ENCODE results near the gene NOTCH4. TPM values are rescaled to one million over a fixed set of nuclear protein-coding genes. Genes with fewer than 3 reads are reported as not detected.
A peak's percentile ranks its signal among the peaks of the same experiment; 100 is the strongest.

The NOTCH4 gene
- total and polyA plus RNA-seq, 9 of the 15 experiments (the other 6 are each of a cell fraction or from before 2014, with no cell fraction given), result 0.24 to 4.3 (median 1.7) TPM

DNA sequence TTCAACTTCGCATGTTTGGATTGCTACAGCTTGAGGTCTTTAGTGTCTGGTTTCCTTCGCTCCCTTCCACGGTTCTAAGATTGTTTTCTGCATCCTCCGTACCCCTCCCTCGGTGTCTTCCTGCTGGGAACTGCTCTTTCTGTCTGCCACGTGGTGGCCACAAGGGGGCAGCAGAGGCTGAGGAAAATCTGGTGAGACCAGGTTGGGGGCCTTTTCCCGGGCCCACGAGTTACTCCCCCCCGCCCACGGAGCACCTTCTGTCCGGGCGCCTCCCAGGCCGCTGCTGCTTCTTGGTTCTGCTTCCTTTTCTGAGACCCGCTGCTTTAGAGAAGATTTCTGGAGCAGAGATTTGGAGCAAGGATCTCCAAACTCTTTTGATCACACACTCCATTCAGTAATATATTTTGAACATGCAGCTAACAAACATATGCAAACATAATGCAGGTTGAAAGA lies 21.1 kb upstream of the NOTCH4 start (continued):
- TF ChIP-seq, protein P1, sequence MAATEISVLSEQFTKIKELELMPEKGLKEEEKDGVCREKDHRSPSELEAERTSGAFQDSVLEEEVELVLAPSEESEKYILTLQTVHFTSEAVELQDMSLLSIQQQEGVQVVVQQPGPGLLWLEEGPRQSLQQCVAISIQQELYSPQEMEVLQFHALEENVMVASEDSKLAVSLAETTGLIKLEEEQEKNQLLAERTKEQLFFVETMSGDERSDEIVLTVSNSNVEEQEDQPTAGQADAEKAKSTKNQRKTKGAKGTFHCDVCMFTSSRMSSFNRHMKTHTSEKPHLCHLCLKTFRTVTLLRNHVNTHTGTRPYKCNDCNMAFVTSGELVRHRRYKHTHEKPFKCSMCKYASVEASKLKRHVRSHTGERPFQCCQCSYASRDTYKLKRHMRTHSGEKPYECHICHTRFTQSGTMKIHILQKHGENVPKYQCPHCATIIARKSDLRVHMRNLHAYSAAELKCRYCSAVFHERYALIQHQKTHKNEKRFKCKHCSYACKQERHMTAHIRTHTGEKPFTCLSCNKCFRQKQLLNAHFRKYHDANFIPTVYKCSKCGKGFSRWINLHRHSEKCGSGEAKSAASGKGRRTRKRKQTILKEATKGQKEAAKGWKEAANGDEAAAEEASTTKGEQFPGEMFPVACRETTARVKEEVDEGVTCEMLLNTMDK (IDR thresholded peaks at IDR 0.05; ENCODE audit: borderline replicate concordance, insufficient read depth, low read depth, low read length, poor library complexity, severe bottlenecking), result peak; percentile 45
- TF ChIP-seq HDAC1 (IDR thresholded peaks at IDR 0.05) (no peak), JUND (IDR thresholded peaks at IDR 0.05; ENCODE audit: borderline replicate concordance, low read depth, low read length) (peak; percentile 60), JUND (tag; IDR thresholded peaks at IDR 0.05; ENCODE audit: borderline replicate concordance, low read depth, low read length) (peak; percentile 26; the same call in 1 of the 3 replicates), BACH1 (tag; IDR thresholded peaks at IDR 0.05) (no peak), ETV5 (CRISPR knock-in tag; IDR thresholded peaks at IDR 0.05; ENCODE audit: low read depth) (no peak), TEAD1 (CRISPR knock-in tag; IDR thresholded peaks at IDR 0.05) (no peak), ZNF695 (CRISPR knock-in tag; IDR thresholded peaks at IDR 0.05) (no peak), NFE2 (IDR thresholded peaks at IDR 0.05; ENCODE audit: low read depth) (no peak), ZNF561 (CRISPR knock-in tag; conservative IDR thresholded peaks at IDR 0.05) (no peak), ZNF184 (CRISPR knock-in tag; IDR thresholded peaks at IDR 0.05) (no peak), THRAP3 (IDR thresholded peaks at IDR 0.05; ENCODE audit: borderline replicate concordance) (no peak), SIN3B (IDR thresholded peaks at IDR 0.05; ENCODE audit: low read depth) (no peak)
- TF ChIP-seq, protein P2, sequence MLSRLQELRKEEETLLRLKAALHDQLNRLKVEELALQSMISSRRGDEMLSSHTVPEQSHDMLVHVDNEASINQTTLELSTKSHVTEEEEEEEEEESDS (CRISPR knock-in tag; IDR thresholded peaks at IDR 0.05), result no peak
- TF ChIP-seq, protein P3, sequence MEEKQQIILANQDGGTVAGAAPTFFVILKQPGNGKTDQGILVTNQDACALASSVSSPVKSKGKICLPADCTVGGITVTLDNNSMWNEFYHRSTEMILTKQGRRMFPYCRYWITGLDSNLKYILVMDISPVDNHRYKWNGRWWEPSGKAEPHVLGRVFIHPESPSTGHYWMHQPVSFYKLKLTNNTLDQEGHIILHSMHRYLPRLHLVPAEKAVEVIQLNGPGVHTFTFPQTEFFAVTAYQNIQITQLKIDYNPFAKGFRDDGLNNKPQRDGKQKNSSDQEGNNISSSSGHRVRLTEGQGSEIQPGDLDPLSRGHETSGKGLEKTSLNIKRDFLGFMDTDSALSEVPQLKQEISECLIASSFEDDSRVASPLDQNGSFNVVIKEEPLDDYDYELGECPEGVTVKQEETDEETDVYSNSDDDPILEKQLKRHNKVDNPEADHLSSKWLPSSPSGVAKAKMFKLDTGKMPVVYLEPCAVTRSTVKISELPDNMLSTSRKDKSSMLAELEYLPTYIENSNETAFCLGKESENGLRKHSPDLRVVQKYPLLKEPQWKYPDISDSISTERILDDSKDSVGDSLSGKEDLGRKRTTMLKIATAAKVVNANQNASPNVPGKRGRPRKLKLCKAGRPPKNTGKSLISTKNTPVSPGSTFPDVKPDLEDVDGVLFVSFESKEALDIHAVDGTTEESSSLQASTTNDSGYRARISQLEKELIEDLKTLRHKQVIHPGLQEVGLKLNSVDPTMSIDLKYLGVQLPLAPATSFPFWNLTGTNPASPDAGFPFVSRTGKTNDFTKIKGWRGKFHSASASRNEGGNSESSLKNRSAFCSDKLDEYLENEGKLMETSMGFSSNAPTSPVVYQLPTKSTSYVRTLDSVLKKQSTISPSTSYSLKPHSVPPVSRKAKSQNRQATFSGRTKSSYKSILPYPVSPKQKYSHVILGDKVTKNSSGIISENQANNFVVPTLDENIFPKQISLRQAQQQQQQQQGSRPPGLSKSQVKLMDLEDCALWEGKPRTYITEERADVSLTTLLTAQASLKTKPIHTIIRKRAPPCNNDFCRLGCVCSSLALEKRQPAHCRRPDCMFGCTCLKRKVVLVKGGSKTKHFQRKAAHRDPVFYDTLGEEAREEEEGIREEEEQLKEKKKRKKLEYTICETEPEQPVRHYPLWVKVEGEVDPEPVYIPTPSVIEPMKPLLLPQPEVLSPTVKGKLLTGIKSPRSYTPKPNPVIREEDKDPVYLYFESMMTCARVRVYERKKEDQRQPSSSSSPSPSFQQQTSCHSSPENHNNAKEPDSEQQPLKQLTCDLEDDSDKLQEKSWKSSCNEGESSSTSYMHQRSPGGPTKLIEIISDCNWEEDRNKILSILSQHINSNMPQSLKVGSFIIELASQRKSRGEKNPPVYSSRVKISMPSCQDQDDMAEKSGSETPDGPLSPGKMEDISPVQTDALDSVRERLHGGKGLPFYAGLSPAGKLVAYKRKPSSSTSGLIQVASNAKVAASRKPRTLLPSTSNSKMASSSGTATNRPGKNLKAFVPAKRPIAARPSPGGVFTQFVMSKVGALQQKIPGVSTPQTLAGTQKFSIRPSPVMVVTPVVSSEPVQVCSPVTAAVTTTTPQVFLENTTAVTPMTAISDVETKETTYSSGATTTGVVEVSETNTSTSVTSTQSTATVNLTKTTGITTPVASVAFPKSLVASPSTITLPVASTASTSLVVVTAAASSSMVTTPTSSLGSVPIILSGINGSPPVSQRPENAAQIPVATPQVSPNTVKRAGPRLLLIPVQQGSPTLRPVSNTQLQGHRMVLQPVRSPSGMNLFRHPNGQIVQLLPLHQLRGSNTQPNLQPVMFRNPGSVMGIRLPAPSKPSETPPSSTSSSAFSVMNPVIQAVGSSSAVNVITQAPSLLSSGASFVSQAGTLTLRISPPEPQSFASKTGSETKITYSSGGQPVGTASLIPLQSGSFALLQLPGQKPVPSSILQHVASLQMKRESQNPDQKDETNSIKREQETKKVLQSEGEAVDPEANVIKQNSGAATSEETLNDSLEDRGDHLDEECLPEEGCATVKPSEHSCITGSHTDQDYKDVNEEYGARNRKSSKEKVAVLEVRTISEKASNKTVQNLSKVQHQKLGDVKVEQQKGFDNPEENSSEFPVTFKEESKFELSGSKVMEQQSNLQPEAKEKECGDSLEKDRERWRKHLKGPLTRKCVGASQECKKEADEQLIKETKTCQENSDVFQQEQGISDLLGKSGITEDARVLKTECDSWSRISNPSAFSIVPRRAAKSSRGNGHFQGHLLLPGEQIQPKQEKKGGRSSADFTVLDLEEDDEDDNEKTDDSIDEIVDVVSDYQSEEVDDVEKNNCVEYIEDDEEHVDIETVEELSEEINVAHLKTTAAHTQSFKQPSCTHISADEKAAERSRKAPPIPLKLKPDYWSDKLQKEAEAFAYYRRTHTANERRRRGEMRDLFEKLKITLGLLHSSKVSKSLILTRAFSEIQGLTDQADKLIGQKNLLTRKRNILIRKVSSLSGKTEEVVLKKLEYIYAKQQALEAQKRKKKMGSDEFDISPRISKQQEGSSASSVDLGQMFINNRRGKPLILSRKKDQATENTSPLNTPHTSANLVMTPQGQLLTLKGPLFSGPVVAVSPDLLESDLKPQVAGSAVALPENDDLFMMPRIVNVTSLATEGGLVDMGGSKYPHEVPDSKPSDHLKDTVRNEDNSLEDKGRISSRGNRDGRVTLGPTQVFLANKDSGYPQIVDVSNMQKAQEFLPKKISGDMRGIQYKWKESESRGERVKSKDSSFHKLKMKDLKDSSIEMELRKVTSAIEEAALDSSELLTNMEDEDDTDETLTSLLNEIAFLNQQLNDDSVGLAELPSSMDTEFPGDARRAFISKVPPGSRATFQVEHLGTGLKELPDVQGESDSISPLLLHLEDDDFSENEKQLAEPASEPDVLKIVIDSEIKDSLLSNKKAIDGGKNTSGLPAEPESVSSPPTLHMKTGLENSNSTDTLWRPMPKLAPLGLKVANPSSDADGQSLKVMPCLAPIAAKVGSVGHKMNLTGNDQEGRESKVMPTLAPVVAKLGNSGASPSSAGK (IDR thresholded peaks at IDR 0.05), result no peak

Measured in K562 (cell line).